Smooth muscle cell (in vitro differentiated cells): Measurements from ENCODE around the gene AGAP1. TPM values are rescaled to one million over a fixed set of nuclear protein-coding genes. Genes with fewer than 3 reads are reported as not detected.

Source experiments
- DNase-seq: peaks from one replicate; lab custom pipeline; 2025; ENCODE audit not compliant: unreplicated experiment; lab: John Stamatoyannopoulos, UW
- H2AFZ ChIP-seq: fragments of 200-600 bp; sonication (generic); 2 replicates; pipeline ENCODE4 v1.6.0; 2016; ENCODE audit warnings: antibody characterized with exemption, low read depth, mild to moderate bottlenecking
- H3F3A ChIP-seq: fragments of 200-600 bp; sonication (generic); 2 replicates; pipeline ENCODE4 v1.6.0; 2017; ENCODE audit warnings: antibody characterized with exemption, low read depth
- H3K27ac ChIP-seq: fragments of 200-600 bp; sonication (generic); 2 replicates; pipeline ENCODE4 v1.5.1; 2016; ENCODE audit warnings: low read depth, mild to moderate bottlenecking
- H3K27me3 ChIP-seq: fragments of 200-600 bp; sonication (generic); 2 replicates; pipeline ENCODE4 v1.6.1; 2016; ENCODE audit warnings: low read depth, mild to moderate bottlenecking
- H3K36me3 ChIP-seq: fragments of 200-600 bp; sonication (generic); 2 replicates; pipeline ENCODE4 v1.5.1; 2016; ENCODE audit warnings: low read depth
- H3K4me1 ChIP-seq: fragments of 200-600 bp; sonication (generic); 2 replicates; pipeline ENCODE4 v1.5.1; 2016; ENCODE audit warnings: low read depth
- H3K4me2 ChIP-seq: fragments of 200-600 bp; sonication (generic); 2 replicates; pipeline ENCODE4 v1.6.0; 2016; ENCODE audit warnings: mild to moderate bottlenecking
- H3K4me3 ChIP-seq: fragments of 200-600 bp; sonication (generic); 2 replicates; pipeline ENCODE4 v1.5.1; 2016; ENCODE audit warnings: mild to moderate bottlenecking
- H3K79me2 ChIP-seq: fragments of 200-600 bp; sonication (generic); 2 replicates; pipeline ENCODE4 v1.6.0; 2016; ENCODE audit warnings: low read depth, mild to moderate bottlenecking
- H3K9ac ChIP-seq: fragments of 200-600 bp; sonication (generic); 2 replicates; pipeline ENCODE4 v1.6.0; 2016; ENCODE audit warnings: low read depth
- H3K9me3 ChIP-seq: fragments of 200-600 bp; sonication (generic); replicated peaks from 2 replicates; pipeline ENCODE4 v1.5.1; 2016; ENCODE audit warnings: low read depth
- H4K20me1 ChIP-seq: fragments of 200-600 bp; sonication (generic); 2 replicates; pipeline ENCODE4 v1.6.0; 2016; ENCODE audit warnings: low read depth
- CTCF ChIP-seq: fragments of 200-600 bp; sonication (generic); IDR thresholded peaks from 2 replicates; pipeline ENCODE4 v1.5.1; 2017; ENCODE audit warnings: borderline replicate concordance, mild to moderate bottlenecking, antibody characterized with exemption; ENCODE audit not compliant: insufficient read depth, poor library complexity, severe bottlenecking
- whole genome bisulfite sequencing: methylation state at CpG from one replicate; pipeline ENCODE4 v1.1.7; 2016; ENCODE audit warnings: low lambda C conversion rate; 5-methylcytosine and 5-hydroxymethylcytosine counted together
- polyA plus RNA-seq: library from polyadenylated mRNA; unstranded; fragments of >200 nt; fragmentation: Nextera tagmentation; extraction: Ambion mirVana; gene quantifications from 2 replicates; pipeline ENCODE4 v1.2.1, GENCODE V29; 2016
- total RNA-seq: library from RNA; depleted of rRNA; stranded (reverse); fragments of >200 nt; gene quantifications from 2 replicates; pipeline ENCODE4 v1.2.3, GENCODE V29; 2014

AGAP1 gene
- total and polyA plus RNA-seq, 2 experiments from 2014 or later: 3.9 to 9.8 TPM

- Histone ChIP-seq H3F3A (no peaks in the 10 kb centered on the region), H3K27ac (no peak overlapping the region), H3K79me2 (no peaks in the 10 kb centered on the region), H3K4me2 (no peak overlapping the region), H3K4me3 (no peak overlapping the region), H3K9me3 (no peaks in the 10 kb centered on the region), H2AFZ (no peak overlapping the region), H3K9ac (no peak overlapping the region), H3K36me3 (no peaks in the 10 kb centered on the region), H3K4me1 (peaks cover 17% of the 10 kb centered on the region), H3K27me3 (no peaks in the 10 kb centered on the region), H4K20me1 (peaks cover 13% of the 10 kb centered on the region)
- no peak for TF ChIP-seq CTCF
- no peak for DNase-seq
- WGBS: 96% methylated on average over 9 of the region's 9 CpGs
Observed at GRCh38 chr2:235854276-235854675, 360.4 kb downstream of the AGAP1 start.

- no peaks in the 10 kb centered on the region for H3K79me2 ChIP-seq
- H3K27me3 ChIP-seq: no peaks in the 10 kb centered on the region
- H3K27ac ChIP-seq: no peak overlapping the region
- no peak overlapping the region for H3K4me2 ChIP-seq
- H3K36me3 ChIP-seq: no peaks in the 10 kb centered on the region
- no peaks in the 10 kb centered on the region for H3K9me3 ChIP-seq
- peaks cover 13% of the 10 kb centered on the region for H4K20me1 ChIP-seq
- no peak overlapping the region for H2AFZ ChIP-seq
- TF ChIP-seq CTCF: no peak
- H3K4me3 ChIP-seq: no peak overlapping the region
- 94% methylated on average over 7 of the region's 7 CpGs for WGBS
- no peak overlapping the region for H3K9ac ChIP-seq
- no peaks in the 10 kb centered on the region for H3F3A ChIP-seq
- H3K4me1 ChIP-seq: peaks cover 17% of the 10 kb centered on the region
- DNase-seq: no peak
Observed at GRCh38 chr2:235855011-235855410, 361.2 kb downstream of the AGAP1 start.

- Histone ChIP-seq H3K36me3 (no peaks in the 10 kb centered on the region), H3K9ac (no peak overlapping the region), H2AFZ (no peak overlapping the region), H3K9me3 (no peaks in the 10 kb centered on the region), H3K27me3 (no peaks in the 10 kb centered on the region), H3K4me3 (no peak overlapping the region), H3K27ac (no peak overlapping the region), H3K4me2 (no peak overlapping the region), H3K79me2 (no peaks in the 10 kb centered on the region), H3F3A (no peaks in the 10 kb centered on the region), H3K4me1 (peaks cover 17% of the 10 kb centered on the region), H4K20me1 (peaks cover 3% of the 10 kb centered on the region)
- DNase-seq: no peak
- 96% methylated on average over 11 of the region's 11 CpGs for WGBS
- TF ChIP-seq CTCF: no peak
Observed at GRCh38 chr2:235856151-235856854, 362.5 kb downstream of the AGAP1 start.

- Histone ChIP-seq H3K4me3 (no peak overlapping the region), H3K27ac (no peak overlapping the region), H3K36me3 (no peaks in the 10 kb centered on the region), H3K79me2 (no peaks in the 10 kb centered on the region), H3K4me1 (peaks cover 6% of the 10 kb centered on the region), H2AFZ (no peak overlapping the region), H3K9me3 (no peaks in the 10 kb centered on the region), H3F3A (no peaks in the 10 kb centered on the region), H3K4me2 (no peak overlapping the region), H3K27me3 (no peaks in the 10 kb centered on the region), H4K20me1 (peaks cover 3% of the 10 kb centered on the region), H3K9ac (no peak overlapping the region)
- DNase-seq: no peak
- 87% methylated on average over 4 of the region's 4 CpGs for WGBS
- no peak for TF ChIP-seq CTCF
Observed at GRCh38 chr2:235857598-235857997, 363.8 kb downstream of the AGAP1 start.
